ENCODE results near the gene CASS4.

GRCh38 chr20:56504373-56505005, 92.4 kb downstream of the CASS4 start:
- TF ChIP-seq CTCF (IDR thresholded peaks at IDR 0.05) (peak; percentile 69), EZH2 (IDR thresholded peaks at IDR 0.05) (no peak)
